ENCODE data around the gene C14orf93.

Gene C14orf93

GRCh38 chr14:23009939-23010726 is at the start of gene C14orf93:
C14orf93 (minus strand) TSS chr14:23010143; CDS start chr14:22999023, 11,120 bp downstream.
- DNase-seq: peak; percentile 68

- DNase-seq: no peak
Measured at GRCh38 chr14:23058654-23059504, 48.9 kb upstream of the C14orf93 start.

- peak; percentile 84 for DNase-seq
Measured at GRCh38 chr14:23057757-23058653, 48.1 kb upstream of the C14orf93 start.

GRCh38 chr14:23056956-23057756 is 47.2 kb upstream of the C14orf93 start, which contains the start of gene CDH24:
CDH24 (minus strand) TSS chr14:23057520; CDS start chr14:23055733, 1,787 bp downstream.
- DNase-seq: peak; percentile 56

- DNase-seq: peak; percentile 64
Measured at GRCh38 chr14:23056145-23056955, 46.4 kb upstream of the C14orf93 start.

GRCh38 chr14:23055621-23056144 is 45.7 kb upstream of the C14orf93 start:
- no peak for DNase-seq

GRCh38 chr14:23055147-23055550 is 45.2 kb upstream of the C14orf93 start:
- DNase-seq: no peak

GRCh38 chr14:23054000-23054811 is 44.3 kb upstream of the C14orf93 start:
- no peak for DNase-seq

- DNase-seq: no peak
Measured at GRCh38 chr14:23053426-23053825, 43.5 kb upstream of the C14orf93 start.

- DNase-seq: no peak
Measured at GRCh38 chr14:23052671-23053070, 42.7 kb upstream of the C14orf93 start.

GRCh38 chr14:23052182-23052623 is 42.3 kb upstream of the C14orf93 start:
- DNase-seq: no peak

- DNase-seq: no peak
Measured at GRCh38 chr14:23051141-23052057, 41.5 kb upstream of the C14orf93 start.

GRCh38 chr14:23049011-23049410 is 39.1 kb upstream of the C14orf93 start:
- no peak for DNase-seq

- DNase-seq: no peak
Measured at GRCh38 chr14:23047751-23048693, 38.1 kb upstream of the C14orf93 start.

- DNase-seq: no peak
Measured at GRCh38 chr14:23047034-23047634, 37.2 kb upstream of the C14orf93 start.

- no peak for DNase-seq
Measured at GRCh38 chr14:23045419-23046357, 35.7 kb upstream of the C14orf93 start.
